B cell (primary cell): ENCODE results near the gene PSMD6. TPM values are rescaled to one million over a fixed set of nuclear protein-coding genes. Genes with fewer than 3 reads are reported as not detected.
A peak's percentile ranks its signal among the peaks of the same experiment; 100 is the strongest.

ENCODE experiments used
- ATAC-seq: fragments of 200-7000 bp; cut with Tn5 transposase; one replicate; pipeline ENCODE4 v1.10.0; 2021; ENCODE audit warnings: low read depth, mild to moderate bottlenecking, moderate number of reproducible peaks, moderate library complexity
- CTCF ChIA-PET: fragments of 350-600 bp; sonication (Branson Sonifier 250); formaldehyde crosslinking; loops from one replicate; lab custom pipeline; 2021; ENCODE audit warnings: antibody characterized with exemption, inconsistent platforms; lab: Charles Lee
- POLR2A ChIA-PET: fragments of 350-600 bp; sonication (Branson Sonifier 250); formaldehyde crosslinking; loops from one replicate; lab custom pipeline; 2021; ENCODE audit warnings: antibody characterized with exemption; lab: Charles Lee
- DNase-seq: peaks from one replicate; pipeline ENCODE4 v3.0.0; 2013
- H2AFZ ChIP-seq: 2 replicates; pipeline ENCODE4 v1.6.1; 2012; ENCODE audit warnings: mild to moderate bottlenecking, low read depth, low read length; ENCODE audit not compliant: insufficient read depth, poor library complexity, severe bottlenecking
- H3K27ac ChIP-seq, 2 donors: 1 replicate in 1 of 2; 2 replicates in 1 of 2; pipeline ENCODE4 v1.5.1; 2012 to 2013; ENCODE audit warnings: low read length in 2 of 2, mild to moderate bottlenecking in 2 of 2, moderate library complexity in 1 of 2
- H3K27me3 ChIP-seq, 4 experiments: fragments of 200-600 bp in 1 of 4; sonication (generic) in 1 of 4; replicated peaks in 1 of 4; 1 replicate in 2 of 4; 2 replicates in 2 of 4; pipeline versions ENCODE4 v1.6.1 to v1.7.0; 2013 to 2016; ENCODE audit warnings: low read length in 3 of 4, mild to moderate bottlenecking in 2 of 4, mixed read lengths in 1 of 4, moderate library complexity in 1 of 4; ENCODE audit not compliant: insufficient read depth in 4 of 4, control insufficient read depth in 3 of 4; ENCODE audit errors: control extremely low read depth in 1 of 4
- H3K36me3 ChIP-seq, 2 experiments: replicated peaks in 1 of 2; 1 replicate in 1 of 2; 2 replicates in 1 of 2; pipeline versions ENCODE4 v1.6.1 to v1.7.1; 2013; ENCODE audit warnings: low read length in 1 of 2; ENCODE audit not compliant: insufficient read depth in 2 of 2, control insufficient read depth in 1 of 2; ENCODE audit errors: control extremely low read depth in 1 of 2, extremely low read depth in 1 of 2
- H3K4me1 ChIP-seq, 2 donors: fragments of 200-600 bp in 1 of 2; sonication (generic) in 1 of 2; 1 replicate in 1 of 2; 2 replicates in 1 of 2; pipeline versions ENCODE4 v1.5.1 to v1.6.1; 2013 to 2017; ENCODE audit warnings: low read length in 2 of 2; ENCODE audit not compliant: control insufficient read depth in 2 of 2, insufficient read depth in 2 of 2
- H3K4me2 ChIP-seq: replicated peaks from 2 replicates; pipeline ENCODE3; 2012; ENCODE audit warnings: mild to moderate bottlenecking, low read depth, low read length; ENCODE audit not compliant: poor library complexity, severe bottlenecking
- H3K4me3 ChIP-seq, 5 experiments: fragments of 200-600 bp in 1 of 5; sonication (generic) in 1 of 5; 1 replicate in 3 of 5; 2 replicates in 2 of 5; pipeline versions ENCODE4 v1.5.1 to v1.7.0; 2011 to 2016; ENCODE audit warnings: low read length in 4 of 5, mild to moderate bottlenecking in 4 of 5, low read depth in 2 of 5, control low read depth in 1 of 5, moderate library complexity in 1 of 5; ENCODE audit not compliant: insufficient read depth in 1 of 5; ENCODE audit errors: control extremely low read depth in 1 of 5, extremely low read depth in 1 of 5
- H3K79me2 ChIP-seq: fragments of 200-600 bp; sonication (generic); one replicate; pipeline ENCODE4 v1.6.0; 2016; ENCODE audit warnings: low read length; ENCODE audit not compliant: control insufficient read depth, insufficient read depth
- H3K9ac ChIP-seq: fragments of 200-600 bp; sonication (generic); 2 replicates; pipeline ENCODE4 v1.6.1; 2017; ENCODE audit warnings: mild to moderate bottlenecking, low read length, moderate library complexity
- H3K9me3 ChIP-seq, 3 donors: one replicate each; pipeline versions ENCODE4 v1.6.1 to v1.7.1; 2013; ENCODE audit warnings: low read length in 2 of 3; ENCODE audit not compliant: control insufficient read depth in 2 of 3, insufficient read depth in 1 of 3; ENCODE audit errors: control extremely low read depth in 1 of 3
- H4K20me1 ChIP-seq: 2 replicates; pipeline ENCODE4 v1.6.0; 2012; ENCODE audit warnings: mild to moderate bottlenecking, low read length; ENCODE audit not compliant: insufficient read depth, control insufficient read depth, poor library complexity, severe bottlenecking
- H3K27ac Mint-ChIP-seq: one replicate; pipeline ENCODE4 v1.8.0; 2021; ENCODE audit warnings: mixed read lengths
- H3K27me3 Mint-ChIP-seq: one replicate; pipeline ENCODE4 v1.8.0; 2021; ENCODE audit warnings: mixed read lengths
- H3K4me1 Mint-ChIP-seq: one replicate; pipeline ENCODE4 v1.8.0; 2021; ENCODE audit warnings: mixed read lengths
- H3K4me3 Mint-ChIP-seq: one replicate; pipeline ENCODE4 v1.8.0; 2021; ENCODE audit warnings: mixed read lengths
- H3K9me3 Mint-ChIP-seq: one replicate; pipeline ENCODE4 v1.8.0; 2022; ENCODE audit warnings: mixed read lengths; ENCODE audit not compliant: insufficient read depth
- CTCF ChIP-seq: fragments of 200-600 bp; IDR thresholded peaks from one replicate; pipeline ENCODE4 v1.8.0; 2022; ENCODE audit warnings: antibody characterized with exemption, mild to moderate bottlenecking
- EZH2 ChIP-seq: IDR thresholded peaks from 2 replicates; pipeline ENCODE4 v1.6.1; 2012; ENCODE audit warnings: borderline replicate concordance, low read depth, mild to moderate bottlenecking, moderate library complexity, low read length; ENCODE audit not compliant: insufficient read depth, poor library complexity, severe bottlenecking
- WGBS: methylation state at CpG from one replicate; pipeline ENCODE4 v1.1.5; 2013; ENCODE audit warnings: missing lambda C conversion rate; ENCODE audit not compliant: insufficient coverage; 5-methylcytosine and 5-hydroxymethylcytosine counted together
- intact Hi-C: fragments of 100-400 bp; cut with micrococcal nuclease; formaldehyde crosslinking; loops from one replicate; pipeline ENCODE4 v1.10.0; 2022
- polyA plus RNA-seq: library from polyadenylated mRNA; depleted of rRNA; stranded (reverse); fragments of >200 nt; gene quantifications from 2 replicates; pipeline ENCODE4 v1.2.3, GENCODE V29; 2012
- total RNA-seq, 2 donors: library from RNA; stranded (reverse); fragments of 120-200 nt in 1 of 2; gene quantifications; 1 replicate in 1 of 2; 2 replicates in 1 of 2; pipeline versions ENCODE4 v1.2.3 to v1.2.4, GENCODE V29; 2013 to 2022

The PSMD6 gene
- total and polyA plus RNA-seq, 2 donors (not counting 1 experiment from before 2014, with no cell fraction given), result 34.7 to 63.4 TPM

- intact Hi-C loops, result no loop called here
- no peak for ATAC-seq
- H3K27ac Mint-ChIP-seq, result no peak overlapping the region
Observed at GRCh38 chr3:64019271-64019670, 4.0 kb downstream of the PSMD6 start.

More at GRCh38 chr3:64019271-64019670, 4.0 kb downstream of the PSMD6 start:
- TF ChIP-seq CTCF (no peak), EZH2 (no peak)
- Mint-ChIP-seq H3K4me1 (peaks cover 27% of the 10 kb centered on the region), H3K4me3 (no peak overlapping the region), H3K9me3 (no peaks in the 10 kb centered on the region), H3K27me3 (no peaks in the 10 kb centered on the region)
- H3K27ac ChIP-seq, result peak overlapping the region in 1 of 2 donors; percentile 41
- no peaks in the 10 kb centered on the region for H4K20me1 ChIP-seq
- H3K27me3 ChIP-seq, result no peaks in the 10 kb centered on the region
- ChIA-PET POLR2A (no interaction called here), CTCF (interaction anchor here (0.8 kb wide), 1 partner anchor 57 kb away, joined by 3 read pairs; no protein-coding TSS in a partner anchor)
- no peak for DNase-seq
- no peak overlapping the region for H2AFZ ChIP-seq
- no peaks in the 10 kb centered on the region for H3K9me3 ChIP-seq
- no peak overlapping the region for H3K4me2 ChIP-seq
- H3K9ac ChIP-seq, result no peak overlapping the region
- peaks cover 25% of the 10 kb centered on the region for H3K79me2 ChIP-seq
- 100% methylated on average over 2 of the region's 3 CpGs for WGBS
- peaks cover 15 to 18% of the 10 kb centered on the region in 2 donors for H3K4me1 ChIP-seq
- H3K4me3 ChIP-seq, result no peak overlapping the region
- H3K36me3 ChIP-seq, result peaks cover 6 to 51% of the 10 kb centered on the region in 2 experiments
